Activated T-helper 1 cell treated with anti-CD3 and anti-CD28 coated beads, Interleukin-12 subunit alpha, Interleukin-12 subunit beta, Interleukin-2, Interleukin-4 antibody, amounts not matched to agents 30 ng/mL and 10 ng/mL and 1 ng/mL, durations not matched to agents 14 hours and 24 hours and 36 hours (primary cell): Measurements from ENCODE around the gene AMDHD2. TPM values are rescaled to one million over a fixed set of nuclear protein-coding genes. Genes with fewer than 3 reads are reported as not detected.
A peak's percentile ranks its signal among the peaks of the same experiment; 100 is the strongest.
"Not testable (repeated sequence)": the region's sequence is repeated elsewhere in the genome, so short reads cannot be mapped to it uniquely, and the experiment has no call there.

Experiments used
- DNase-seq: peaks from one replicate; pipeline ENCODE4 v3.0.0; 2021; ENCODE audit warnings: low spot score
- H3K27ac Mint-ChIP-seq: one replicate; pipeline ENCODE4 v1.8.0; 2021; ENCODE audit warnings: mild to moderate bottlenecking, mixed read lengths
- H3K27me3 Mint-ChIP-seq: one replicate; pipeline ENCODE4 v1.8.0; 2022; ENCODE audit warnings: mild to moderate bottlenecking, moderate library complexity, mixed read lengths; ENCODE audit not compliant: insufficient read depth
- H3K36me3 Mint-ChIP-seq: one replicate; pipeline ENCODE4 v1.8.0; 2021; ENCODE audit warnings: low read depth, mixed read lengths
- H3K4me1 Mint-ChIP-seq: one replicate; pipeline ENCODE4 v1.8.0; 2021; ENCODE audit warnings: low read depth, mixed read lengths
- H3K4me3 Mint-ChIP-seq: one replicate; pipeline ENCODE4 v1.8.0; 2021; ENCODE audit warnings: mild to moderate bottlenecking, moderate library complexity, mixed read lengths
- H3K9me3 Mint-ChIP-seq: one replicate; pipeline ENCODE4 v1.8.0; 2021; ENCODE audit warnings: mixed read lengths
- intact Hi-C: fragments of 100-400 bp; cut with micrococcal nuclease; formaldehyde crosslinking; loops from one replicate; pipeline ENCODE4 v1.15.1; 2024
- total RNA-seq: library from RNA; stranded (reverse); gene quantifications from 2 replicates; pipeline ENCODE4 v1.2.3, GENCODE V29; 2022

The AMDHD2 gene
- total RNA-seq, 1 donor from 2014 or later = 38.3 TPM

DNA sequence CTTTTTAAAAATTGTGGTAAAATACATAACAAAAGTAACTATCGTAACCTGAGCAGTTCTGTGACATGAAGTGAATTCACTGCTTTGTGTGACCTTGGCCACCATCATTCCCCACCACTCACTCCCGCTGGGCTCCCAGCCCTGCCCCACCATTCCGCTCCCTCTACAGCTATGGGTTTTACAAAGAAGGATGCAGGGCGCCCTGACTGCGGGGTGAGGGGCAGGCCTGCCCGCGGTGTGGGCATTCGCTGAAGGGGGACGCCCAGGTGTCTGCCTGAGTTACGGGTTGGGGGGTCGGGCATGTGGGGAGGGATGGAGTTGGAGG lies 11.2 kb downstream of the AMDHD2 start, which contains the start of gene CEMP1:
Gene CEMP1 (minus strand): TSS at position 38 of the 325 bp plus-strand sequence. CDS start 335 bp downstream, outside the sequence.
- peaks cover 9% of the 10 kb centered on the region for H3K4me1 Mint-ChIP-seq
- DNase-seq = no peak
- peaks cover 2% of the 10 kb centered on the region for H3K36me3 Mint-ChIP-seq
- H3K27ac Mint-ChIP-seq = peak within 1 kb of the TSS; percentile 100
- no peaks in the 10 kb centered on the region for H3K27me3 Mint-ChIP-seq
- peak within 1 kb of the TSS; percentile 100 for H3K4me3 Mint-ChIP-seq
- no peaks in the 10 kb centered on the region for H3K9me3 Mint-ChIP-seq
- intact Hi-C loops = loop anchor here (5.0 to 10.0 kb wide), 3 partner anchors 264 to 873 kb away; partner anchors contain the start of genes NUBP2, RNPS1, SPSB3 and ZNF174

DNA sequence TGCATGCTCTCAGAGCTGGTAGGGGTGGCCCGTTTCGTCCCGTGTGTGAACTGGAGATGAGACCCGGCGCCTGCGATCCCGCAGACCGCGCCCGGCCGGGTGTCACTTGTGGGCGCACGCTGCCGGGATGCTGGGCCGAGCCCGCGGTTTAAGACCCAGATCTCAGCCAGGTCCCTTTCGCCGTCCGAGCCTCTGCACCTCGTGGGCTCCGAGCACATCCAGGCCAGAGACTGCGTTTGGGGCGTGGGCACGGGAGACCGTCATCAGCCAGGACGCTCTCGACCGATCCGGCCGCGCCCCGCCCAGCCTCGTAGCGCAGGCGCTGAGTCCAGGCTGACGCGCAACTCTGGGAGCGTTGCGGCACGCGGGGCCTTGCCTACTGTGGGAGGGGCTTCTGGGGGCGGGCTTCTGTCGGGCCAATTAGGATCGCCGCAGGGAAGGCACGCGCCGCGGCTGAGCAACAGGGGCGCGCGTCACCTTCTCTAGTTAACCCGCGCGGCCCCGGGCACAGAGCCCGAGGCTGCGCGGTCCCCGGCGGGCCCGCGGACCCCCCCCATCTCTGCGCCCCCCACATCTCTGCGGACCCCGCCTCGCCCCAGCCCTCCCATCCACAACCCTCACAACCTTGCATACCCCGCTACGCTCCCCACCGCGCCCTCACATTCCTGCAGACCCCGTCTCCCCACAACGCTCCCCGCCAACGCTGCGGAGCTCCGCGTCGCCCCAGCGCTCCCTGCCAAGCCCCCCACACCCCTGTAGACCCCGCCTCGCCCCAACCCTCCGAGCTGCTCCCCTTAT lies 11.7 kb downstream of the AMDHD2 start:
- DNase-seq = peak; percentile 97
- intact Hi-C loops = loop anchor here (1.0 to 10.0 kb wide), 7 partner anchors 12 to 919 kb away; partner anchors contain the start of genes AMDHD2, CCNF, CRAMP1 and IFT140
- H3K36me3 Mint-ChIP-seq = peaks cover 2% of the 10 kb centered on the region
- peak overlapping the region; percentile 100 for H3K4me3 Mint-ChIP-seq
- peaks cover 9% of the 10 kb centered on the region for H3K4me1 Mint-ChIP-seq
- no peaks in the 10 kb centered on the region for H3K9me3 Mint-ChIP-seq
- peak overlapping the region; percentile 100 for H3K27ac Mint-ChIP-seq
- no peaks in the 10 kb centered on the region for H3K27me3 Mint-ChIP-seq

DNA sequence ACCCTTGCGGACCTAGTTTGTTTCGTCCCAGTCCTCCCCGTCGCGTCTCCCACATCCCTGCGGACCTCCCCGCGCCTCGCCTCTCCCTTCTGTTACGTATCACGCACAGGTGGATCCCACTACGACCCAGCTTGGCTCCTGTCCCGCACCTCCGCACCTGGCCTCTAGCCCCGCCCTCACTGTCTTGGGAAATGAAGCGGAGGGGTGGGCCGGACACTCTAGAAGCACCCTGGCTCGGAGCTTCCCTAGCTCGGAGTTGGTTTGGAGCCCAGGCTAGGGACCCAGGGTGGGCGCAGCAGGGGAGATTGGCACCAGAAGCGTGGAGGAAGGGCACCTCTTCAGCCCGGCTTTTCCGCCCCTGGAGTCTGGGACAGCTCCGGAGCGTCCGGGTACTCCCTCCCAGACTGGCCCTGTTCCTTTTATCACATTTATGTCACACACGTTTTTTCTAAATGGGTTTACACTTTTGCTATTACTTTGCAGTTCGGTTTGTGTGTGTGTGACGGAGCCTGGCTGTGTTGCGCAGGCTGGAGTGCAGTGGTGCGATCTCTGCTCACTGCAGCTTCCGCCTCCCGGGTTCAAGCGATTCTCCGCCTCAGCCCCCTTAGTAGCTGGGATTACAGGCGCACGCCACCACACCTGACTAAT lies 12.4 kb downstream of the AMDHD2 start:
- Mint-ChIP-seq H3K9me3 (no peaks in the 10 kb centered on the region), H3K4me1 (peaks cover 13% of the 10 kb centered on the region), H3K36me3 (peaks cover 2% of the 10 kb centered on the region), H3K4me3 (peak overlapping the region; percentile 100), H3K27ac (peak overlapping the region; percentile 100), H3K27me3 (no peaks in the 10 kb centered on the region)
- DNase-seq = peak; percentile 54
- intact Hi-C loops = loop anchor here (1.0 to 10.0 kb wide), 7 partner anchors 12 to 920 kb away; partner anchors contain the start of genes AMDHD2, CCNF, CRAMP1 and IFT140

DNA sequence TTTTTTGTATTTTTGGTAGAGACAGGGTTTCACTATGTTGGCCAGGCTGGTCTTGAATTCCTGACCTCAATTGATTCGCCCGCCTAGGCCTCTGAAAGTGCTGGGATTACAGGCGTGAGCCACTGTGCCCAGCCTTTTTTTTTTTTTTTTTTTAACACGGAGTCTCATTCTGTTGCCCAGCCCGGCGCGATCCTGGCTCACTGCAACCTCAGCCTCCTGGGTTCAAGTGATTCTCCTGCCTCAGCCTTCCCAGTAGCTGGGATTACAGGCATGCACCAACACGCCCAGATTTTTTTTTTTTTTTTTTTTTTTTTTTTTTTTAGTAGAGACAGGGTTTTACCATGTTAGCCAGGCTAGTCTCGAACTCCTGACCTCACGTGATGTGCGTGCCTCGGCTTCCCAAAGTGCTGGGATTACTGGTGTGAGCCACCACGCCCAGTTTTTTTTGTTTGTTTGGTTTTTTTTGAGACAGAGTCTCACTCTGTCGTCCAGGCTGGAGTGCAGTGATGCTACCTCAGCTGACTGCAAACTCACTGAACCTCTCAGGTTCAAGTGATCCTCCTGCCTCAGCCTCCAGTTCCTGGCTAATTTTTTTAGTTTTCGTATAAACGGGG lies 13.1 kb downstream of the AMDHD2 start:
- DNase-seq, H3K9me3 Mint-ChIP-seq, H3K27me3 Mint-ChIP-seq, H3K36me3 Mint-ChIP-seq: not testable (repeated sequence)
- peaks cover 13% of the 10 kb centered on the region for H3K4me1 Mint-ChIP-seq
- intact Hi-C loops = loop anchor here (2.0 to 10.0 kb wide), 5 partner anchors 58 to 920 kb away; partner anchors contain the start of genes CRAMP1, IFT140, NUBP2 and RNPS1
- peak overlapping the region; percentile 100 for H3K27ac Mint-ChIP-seq
- H3K4me3 Mint-ChIP-seq = peak overlapping the region; percentile 100

DNA sequence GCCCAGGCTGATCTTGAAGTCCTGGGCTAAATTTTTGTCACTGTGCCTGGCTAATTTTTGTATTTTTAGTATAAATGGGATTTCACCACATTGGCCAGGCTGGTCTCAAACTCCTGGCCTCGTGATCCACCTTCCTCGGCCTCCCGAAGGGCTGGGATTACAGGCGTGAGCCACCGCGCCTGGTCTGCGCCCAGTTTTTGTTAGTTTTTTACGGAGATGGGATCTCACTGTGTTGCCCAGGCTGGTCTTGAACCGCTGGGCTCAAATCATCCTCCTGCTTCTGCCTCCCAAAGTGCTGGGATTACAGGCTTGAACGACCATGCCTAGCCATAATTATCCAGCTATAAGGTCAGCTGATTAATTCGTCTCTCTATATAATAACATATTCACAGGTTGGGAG lies 13.7 kb downstream of the AMDHD2 start:
- Mint-ChIP-seq H3K9me3 (no peaks in the 10 kb centered on the region), H3K4me3 (peak overlapping the region; percentile 73), H3K36me3 (peaks cover 4% of the 10 kb centered on the region), H3K4me1 (peaks cover 18% of the 10 kb centered on the region), H3K27ac (peak overlapping the region; percentile 66), H3K27me3 (no peaks in the 10 kb centered on the region)
- intact Hi-C loops = loop anchor here (2.0 to 10.0 kb wide), 5 partner anchors 59 to 921 kb away; partner anchors contain the start of genes CRAMP1, IFT140, NUBP2 and RNPS1
- DNase-seq = no peak

DNA sequence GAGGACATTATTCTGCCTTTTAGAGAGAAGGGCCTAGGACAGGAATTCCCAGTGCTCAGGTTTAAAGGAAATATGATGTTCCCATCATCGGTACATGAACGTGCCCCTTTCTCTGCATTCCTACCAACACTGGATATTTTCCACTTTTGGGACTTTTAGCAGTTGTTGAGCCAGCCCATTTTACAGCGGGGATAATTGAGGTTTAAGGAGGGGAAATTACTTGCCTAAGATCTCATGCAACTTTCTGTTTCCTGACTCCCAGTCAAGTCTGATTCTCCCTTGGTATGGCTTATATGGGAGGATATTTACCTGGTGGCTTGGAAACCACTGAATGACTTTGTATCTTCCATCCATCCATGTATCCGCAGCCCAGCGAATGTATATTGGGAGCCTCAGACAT lies 14.2 kb downstream of the AMDHD2 start:
- intact Hi-C loops = loop anchor here (5.0 to 10.0 kb wide), 3 partner anchors 267 to 870 kb away; partner anchors contain the start of genes NUBP2, RNPS1, SPSB3 and ZNF174
- H3K36me3 Mint-ChIP-seq, H3K27me3 Mint-ChIP-seq, DNase-seq, H3K9me3 Mint-ChIP-seq: not testable (repeated sequence)
- peak overlapping the region; percentile 66 for H3K27ac Mint-ChIP-seq
- H3K4me3 Mint-ChIP-seq = peak overlapping the region; percentile 73
- peaks cover 21% of the 10 kb centered on the region for H3K4me1 Mint-ChIP-seq

DNA sequence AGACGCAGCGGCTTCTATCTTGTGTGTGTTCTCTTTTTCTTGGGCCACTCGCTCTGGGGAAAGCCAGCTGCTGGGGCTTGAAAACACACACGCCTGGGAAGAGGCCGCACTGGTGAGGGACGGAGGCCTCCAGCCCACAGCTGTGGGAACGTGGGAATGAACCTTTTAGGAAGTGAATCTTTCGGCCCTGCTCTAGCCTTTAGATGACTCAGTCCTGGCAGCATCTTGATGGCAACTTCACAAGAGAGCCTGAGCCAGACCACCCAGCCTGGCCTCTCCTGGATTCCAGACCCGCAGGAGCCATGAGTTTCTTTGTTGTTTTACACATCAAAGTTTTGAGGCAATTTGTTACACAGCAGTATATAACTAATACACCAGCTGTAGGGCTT lies 15.4 kb downstream of the AMDHD2 start:
- Mint-ChIP-seq H3K9me3 (no peaks in the 10 kb centered on the region), H3K36me3 (peaks cover 4% of the 10 kb centered on the region), H3K27me3 (no peaks in the 10 kb centered on the region), H3K27ac (no peak overlapping the region), H3K4me1 (peaks cover 33% of the 10 kb centered on the region), H3K4me3 (no peak overlapping the region)
- intact Hi-C loops = loop anchor here (2.0 to 10.0 kb wide), 4 partner anchors 23 to 869 kb away; partner anchors contain the start of genes ATP6V0C, NUBP2, SPSB3 and ZNF174
- no peak for DNase-seq

DNA sequence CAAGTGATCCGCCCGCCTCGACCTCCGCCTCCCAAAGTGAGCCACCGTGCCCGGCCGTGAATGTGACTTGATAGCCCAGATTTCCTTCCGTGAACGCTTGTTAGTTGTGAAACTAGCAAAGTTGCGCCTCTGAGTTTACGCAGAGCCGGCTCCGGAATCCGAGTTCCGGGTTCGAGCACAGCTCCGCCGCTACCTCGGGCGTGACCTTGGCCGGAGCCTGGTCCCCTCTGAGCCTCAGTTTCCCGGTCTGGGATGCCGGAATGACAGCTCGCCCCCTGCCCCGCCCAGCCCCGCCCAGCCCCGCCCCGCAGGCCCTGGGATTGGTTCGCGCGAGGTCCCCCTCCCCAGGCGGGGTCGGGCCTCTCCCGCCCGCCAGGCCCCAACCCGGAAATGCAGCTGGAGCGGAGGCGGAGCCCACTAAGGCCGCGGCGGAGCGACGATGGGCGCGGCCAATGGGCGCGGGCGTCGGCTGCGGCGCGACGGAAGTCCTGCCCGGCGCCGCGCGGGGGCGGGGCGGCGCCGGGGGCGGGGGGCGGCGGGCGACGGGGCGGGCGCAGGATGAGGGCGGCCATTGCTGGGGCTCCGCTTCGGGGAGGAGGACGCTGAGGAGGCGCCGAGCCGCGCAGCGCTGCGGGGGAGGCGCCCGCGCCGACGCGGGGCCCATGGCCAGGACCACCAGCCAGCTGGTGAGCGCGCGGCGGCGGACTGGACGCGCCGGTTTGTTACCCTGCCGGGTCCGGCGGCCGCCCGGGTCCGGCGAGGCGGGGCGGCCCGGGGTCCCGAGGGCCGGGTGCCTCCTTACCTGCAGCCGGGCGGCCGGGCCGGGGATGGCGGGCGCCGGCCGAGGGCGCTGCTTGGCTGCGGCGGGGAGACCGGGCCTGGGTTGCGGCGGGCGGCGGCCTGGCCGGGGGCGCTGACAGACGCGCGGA lies 17.5 kb downstream of the AMDHD2 start, which contains the start of gene PDPK1:
Gene PDPK1 (plus strand): TSS at position 571 of the 929 bp plus-strand sequence. CDS start 92 bp downstream, at position 663.
- Mint-ChIP-seq H3K9me3 (no peaks in the 10 kb centered on the region), H3K27me3 (no peaks in the 10 kb centered on the region), H3K36me3 (peaks cover 8% of the 10 kb centered on the region), H3K4me3 (peak within 1 kb of the TSS; percentile 88), H3K27ac (peak within 1 kb of the TSS; percentile 88), H3K4me1 (peaks cover 37% of the 10 kb centered on the region)
- peak; percentile 95 for DNase-seq
- intact Hi-C loops = loop anchor here (2.0 to 10.0 kb wide), 4 partner anchors 25 to 867 kb away; partner anchors contain the start of genes ATP6V0C, NUBP2, SPSB3 and ZNF174

DNA sequence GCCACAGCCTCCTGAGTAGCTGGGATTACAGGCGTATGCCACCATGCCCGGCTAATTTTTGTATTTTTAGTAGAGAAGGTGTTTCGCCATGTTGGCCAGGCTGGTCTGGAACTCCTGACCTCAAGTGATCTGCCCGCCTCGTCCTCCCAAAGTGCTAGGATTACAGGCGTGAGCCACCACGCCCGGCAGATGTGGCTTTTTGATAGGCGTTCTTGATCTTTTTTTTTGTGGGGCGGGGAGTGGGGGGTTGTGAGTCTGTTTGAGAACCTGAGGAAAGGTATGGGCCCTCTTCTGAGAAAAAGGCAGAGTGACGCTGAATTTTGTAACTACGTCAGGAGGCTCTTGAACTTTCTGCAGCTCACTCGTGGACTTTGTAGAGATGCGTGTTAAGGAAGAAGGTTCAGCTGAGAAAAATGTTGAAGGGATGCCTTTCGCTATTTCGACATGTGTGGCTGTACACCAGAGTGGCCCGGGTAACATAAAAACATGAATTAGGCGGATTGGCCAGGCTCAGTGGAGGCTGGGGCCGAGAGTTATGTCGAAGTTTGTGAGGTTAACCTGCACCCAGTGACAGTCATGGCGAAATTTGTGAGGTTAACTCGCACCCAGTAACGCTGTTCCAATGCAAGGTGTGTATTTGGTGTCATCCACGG lies 19.1 kb downstream of the AMDHD2 start:
- Mint-ChIP-seq H3K4me3 (peak overlapping the region; percentile 88), H3K27ac (peak overlapping the region; percentile 41), H3K4me1 (peaks cover 33% of the 10 kb centered on the region)
- intact Hi-C loops = loop anchor here (10.0 kb wide), 2 partner anchors 755 to 865 kb away; partner anchors contain the start of genes NUBP2, SPSB3, ZNF174 and ZSCAN32
- H3K36me3 Mint-ChIP-seq, H3K9me3 Mint-ChIP-seq, DNase-seq, H3K27me3 Mint-ChIP-seq: not testable (repeated sequence)

DNA sequence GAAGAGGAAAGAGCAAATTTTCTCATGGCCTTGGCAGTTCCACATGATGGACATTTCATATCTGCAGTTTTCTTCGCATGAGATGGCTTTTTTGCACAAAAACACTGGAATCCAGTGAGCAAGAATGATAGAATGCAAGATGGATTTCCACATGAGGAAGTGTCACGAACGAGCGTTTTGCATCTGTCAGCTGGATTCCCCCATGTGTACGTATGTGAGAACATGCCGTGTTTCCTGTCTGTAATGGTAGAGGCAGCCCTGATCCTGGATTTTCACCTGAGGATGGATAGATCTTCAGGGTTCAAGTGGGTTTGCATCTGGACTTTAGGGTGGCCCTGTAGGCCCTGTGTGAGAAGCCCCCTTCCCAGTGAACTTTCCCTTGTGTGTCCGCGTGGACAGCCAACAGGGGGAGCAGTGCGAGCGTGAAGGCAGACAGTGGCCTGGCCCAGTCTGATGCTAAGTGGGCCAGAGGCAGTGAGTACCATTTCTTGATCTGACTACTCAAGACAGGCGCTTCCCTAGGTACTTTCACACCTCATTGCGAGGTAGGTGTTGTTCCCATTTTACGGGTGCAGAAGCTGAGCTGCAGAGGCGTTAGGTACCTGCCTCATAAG lies 19.8 kb downstream of the AMDHD2 start:
- intact Hi-C loops = loop anchor here (10.0 kb wide), 2 partner anchors 755 to 865 kb away; partner anchors contain the start of genes NUBP2, SPSB3, ZNF174 and ZSCAN32
- not testable (repeated sequence) for H3K27ac Mint-ChIP-seq, H3K27me3 Mint-ChIP-seq, H3K36me3 Mint-ChIP-seq, H3K9me3 Mint-ChIP-seq, DNase-seq
- Mint-ChIP-seq H3K4me3 (peak overlapping the region; percentile 88), H3K4me1 (peaks cover 33% of the 10 kb centered on the region)

DNA sequence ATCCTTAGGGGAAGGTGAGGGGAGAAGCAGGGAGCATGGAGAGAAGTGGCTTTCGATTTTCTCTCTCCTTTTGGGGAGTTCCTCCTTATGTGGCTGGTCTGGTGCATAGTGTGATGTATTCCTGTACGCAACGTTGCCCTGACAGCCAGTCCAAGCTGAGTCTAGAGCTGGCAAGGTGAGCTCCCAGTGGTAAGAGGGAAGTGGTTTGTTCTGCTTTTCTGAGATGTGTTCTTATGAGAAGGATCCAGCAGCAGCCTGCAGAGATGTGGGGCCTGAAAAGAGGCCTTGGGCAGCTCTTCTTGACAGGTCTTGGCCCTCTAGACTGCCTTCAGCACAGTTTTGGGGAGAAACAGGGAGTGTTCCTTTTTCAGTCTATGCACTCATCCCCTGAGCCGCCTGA lies 20.7 kb downstream of the AMDHD2 start:
- DNase-seq, H3K27me3 Mint-ChIP-seq, H3K9me3 Mint-ChIP-seq, intact Hi-C loops, H3K4me3 Mint-ChIP-seq: not testable (repeated sequence)
- H3K4me1 Mint-ChIP-seq = peaks cover 33% of the 10 kb centered on the region
- H3K36me3 Mint-ChIP-seq = peaks cover 11% of the 10 kb centered on the region
- peak overlapping the region; percentile 76 for H3K27ac Mint-ChIP-seq
